ENCODE results near the gene SIPA1L3.

Gene SIPA1L3

GRCh38 chr19:38221421-38221820 is 314.4 kb downstream of the SIPA1L3 start:
- no peaks in the 10 kb centered on the region for H3K79me2 ChIP-seq (ENCODE audit: low read length)
- H3K36me3 ChIP-seq (replicated peaks; ENCODE audit: insufficient read depth, low read length): no peaks in the 10 kb centered on the region
- no peak for TF ChIP-seq EZH2phosphoT487 (IDR thresholded peaks at IDR 0.05; ENCODE audit: low read length)
- no peak for TF ChIP-seq CTCF (IDR thresholded peaks at IDR 0.05; ENCODE audit: low read length)
- no peak for TF ChIP-seq EZH2 (optimal IDR thresholded peaks at IDR 0.05; ENCODE audit: low read depth, low read length)
- H3K9ac ChIP-seq (ENCODE audit: low read length): no peak overlapping the region
- H3F3A ChIP-seq (ENCODE audit: insufficient read depth, low read length): no peaks in the 10 kb centered on the region
- no peaks in the 10 kb centered on the region for H3K9me3 ChIP-seq (replicated peaks; ENCODE audit: insufficient read depth, low read length)
- H2AFZ ChIP-seq (ENCODE audit: low read length): no peak overlapping the region
- no peak overlapping the region for H3K27ac ChIP-seq (ENCODE audit: low read length)
- H3K4me3 ChIP-seq (ENCODE audit: low read length): no peak overlapping the region
- 0 out of 2 replicates have a peak, but pooled peaks cover 3% of the 10 kb centered on the region for H3K4me1 ChIP-seq (ENCODE audit: low read length)
- peaks cover 24% of the 10 kb centered on the region for H3K27me3 ChIP-seq (replicated peaks; ENCODE audit: insufficient read depth, low read length)
- H3K9me2 ChIP-seq (replicated peaks; ENCODE audit: insufficient read depth, low read length): no peaks in the 10 kb centered on the region
- no peaks in the 10 kb centered on the region for H4K20me1 ChIP-seq (ENCODE audit: insufficient read depth, low read length)
- no peak overlapping the region for H3K4me2 ChIP-seq (ENCODE audit: low read depth, low read length)
- DNase-seq: no peak

DNA sequence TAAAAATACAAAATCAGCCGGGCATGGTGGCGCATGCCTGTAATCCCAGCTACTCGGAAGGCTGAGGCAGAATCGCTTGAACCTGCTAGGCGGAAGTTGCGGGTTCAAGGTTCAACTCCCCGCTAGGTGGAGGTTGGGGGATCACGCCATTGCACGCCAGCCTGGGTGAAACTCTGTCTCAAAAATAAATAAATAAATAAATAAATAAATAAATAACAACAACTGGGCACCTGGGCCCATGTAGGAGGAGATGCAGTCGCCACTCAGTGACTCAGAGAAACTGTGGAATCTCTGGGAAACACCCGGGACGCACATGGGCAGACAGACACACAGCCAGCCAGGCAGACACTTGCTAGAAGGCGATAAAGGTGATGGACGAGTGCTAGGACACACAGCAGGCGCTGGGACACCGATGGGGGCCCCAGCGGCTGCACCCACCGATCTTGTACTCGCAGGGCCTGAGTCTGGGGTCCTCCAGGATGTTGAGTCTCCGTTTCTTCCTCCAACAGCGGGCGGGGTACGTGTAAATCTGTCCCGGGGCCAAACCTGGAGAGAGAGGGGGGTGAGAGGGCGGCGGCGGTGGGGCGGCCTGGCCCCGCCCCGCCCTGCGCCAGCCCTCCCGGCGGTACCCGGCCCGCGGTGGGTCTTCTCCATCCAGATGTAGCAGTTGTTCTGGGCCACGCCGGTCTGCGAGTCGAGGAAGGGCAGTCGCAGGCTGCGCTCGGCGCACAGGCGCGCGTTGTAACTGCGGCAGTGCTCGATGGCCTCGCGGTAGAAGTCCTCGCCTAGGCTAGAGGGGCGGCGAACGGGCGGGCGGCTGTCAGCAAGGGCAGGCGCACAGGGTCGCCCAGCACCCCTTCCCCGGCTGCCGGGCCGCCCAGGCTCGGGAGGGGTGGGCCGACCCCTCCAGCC is 315.2 kb downstream of the SIPA1L3 start:
- Histone ChIP-seq H3K4me2 (ENCODE audit: low read depth, low read length) (no peak overlapping the region), H3K9me3 (replicated peaks; ENCODE audit: insufficient read depth, low read length) (no peaks in the 10 kb centered on the region), H3K4me1 (ENCODE audit: low read length) (0 out of 2 replicates have a peak, but pooled peaks cover 3% of the 10 kb centered on the region), H2AFZ (ENCODE audit: low read length) (no peak overlapping the region), H3K4me3 (ENCODE audit: low read length) (no peak overlapping the region), H3F3A (ENCODE audit: insufficient read depth, low read length) (no peaks in the 10 kb centered on the region), H3K27ac (ENCODE audit: low read length) (no peak overlapping the region), H3K79me2 (ENCODE audit: low read length) (no peaks in the 10 kb centered on the region), H3K36me3 (replicated peaks; ENCODE audit: insufficient read depth, low read length) (no peaks in the 10 kb centered on the region), H3K9me2 (replicated peaks; ENCODE audit: insufficient read depth, low read length) (no peaks in the 10 kb centered on the region), H3K9ac (ENCODE audit: low read length) (no peak overlapping the region), H3K27me3 (replicated peaks; ENCODE audit: insufficient read depth, low read length) (peaks cover 31% of the 10 kb centered on the region), H4K20me1 (ENCODE audit: insufficient read depth, low read length) (no peaks in the 10 kb centered on the region)
- no peak for DNase-seq
- TF ChIP-seq EZH2 (optimal IDR thresholded peaks at IDR 0.05; ENCODE audit: low read depth, low read length) (no peak), EZH2phosphoT487 (IDR thresholded peaks at IDR 0.05; ENCODE audit: low read length) (no peak), CTCF (IDR thresholded peaks at IDR 0.05; ENCODE audit: low read length) (no peak)

DNA sequence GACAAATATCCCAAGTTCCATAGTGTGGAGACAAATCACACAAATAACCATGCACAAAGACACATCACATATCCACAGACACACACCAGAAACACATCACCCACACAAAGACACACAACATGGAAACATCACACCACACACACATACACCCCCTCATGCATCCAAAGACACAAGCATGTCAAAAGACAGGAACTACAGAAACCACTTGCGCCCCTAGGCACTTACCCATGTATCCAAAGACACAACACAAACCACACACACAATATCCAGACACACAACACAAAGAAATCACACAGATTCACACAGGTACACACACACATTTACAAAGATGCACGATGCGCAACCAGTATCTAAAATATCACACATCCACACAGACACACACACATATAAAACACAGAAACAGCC is 316.1 kb downstream of the SIPA1L3 start:
- no peaks in the 10 kb centered on the region for H3K79me2 ChIP-seq (ENCODE audit: low read length)
- H3F3A ChIP-seq (ENCODE audit: insufficient read depth, low read length): no peaks in the 10 kb centered on the region
- no peak overlapping the region for H3K27ac ChIP-seq (ENCODE audit: low read length)
- TF ChIP-seq CTCF (IDR thresholded peaks at IDR 0.05; ENCODE audit: low read length) (no peak), EZH2 (optimal IDR thresholded peaks at IDR 0.05; ENCODE audit: low read depth, low read length) (no peak), EZH2phosphoT487 (IDR thresholded peaks at IDR 0.05; ENCODE audit: low read length) (no peak)
- peaks cover 39% of the 10 kb centered on the region for H3K27me3 ChIP-seq (replicated peaks; ENCODE audit: insufficient read depth, low read length)
- no peaks in the 10 kb centered on the region for H3K9me2 ChIP-seq (replicated peaks; ENCODE audit: insufficient read depth, low read length)
- H3K9me3 ChIP-seq (replicated peaks; ENCODE audit: insufficient read depth, low read length): no peaks in the 10 kb centered on the region
- H3K36me3 ChIP-seq (replicated peaks; ENCODE audit: insufficient read depth, low read length): no peaks in the 10 kb centered on the region
- no peaks in the 10 kb centered on the region for H4K20me1 ChIP-seq (ENCODE audit: insufficient read depth, low read length)
- H3K4me3 ChIP-seq (ENCODE audit: low read length): no peak overlapping the region
- no peak overlapping the region for H3K9ac ChIP-seq (ENCODE audit: low read length)
- H3K4me2 ChIP-seq (ENCODE audit: low read depth, low read length): peak overlapping the region; percentile 97; the same call in 1 of the 2 replicates
- H3K4me1 ChIP-seq (ENCODE audit: low read length): 0 out of 2 replicates have a peak, but pooled peaks cover 3% of the 10 kb centered on the region
- DNase-seq: no peak
- no peak overlapping the region for H2AFZ ChIP-seq (ENCODE audit: low read length)
